ENCODE data around the gene SMIM35.

Gene SMIM35

GRCh38 chr11:118001494-118001971 lies 85.2 kb downstream of the SMIM35 start:
- ATAC-seq: no peak
- TF ChIP-seq ZNF70 (CRISPR knock-in tag; IDR thresholded peaks at IDR 0.05) (no peak), POU6F1 (CRISPR knock-in tag; IDR thresholded peaks at IDR 0.05; ENCODE audit: borderline replicate concordance, low read depth) (no peak), ZC3H10 (CRISPR knock-in tag; IDR thresholded peaks at IDR 0.05) (no peak), OSR1 (CRISPR knock-in tag; IDR thresholded peaks at IDR 0.05) (no peak)

DNA sequence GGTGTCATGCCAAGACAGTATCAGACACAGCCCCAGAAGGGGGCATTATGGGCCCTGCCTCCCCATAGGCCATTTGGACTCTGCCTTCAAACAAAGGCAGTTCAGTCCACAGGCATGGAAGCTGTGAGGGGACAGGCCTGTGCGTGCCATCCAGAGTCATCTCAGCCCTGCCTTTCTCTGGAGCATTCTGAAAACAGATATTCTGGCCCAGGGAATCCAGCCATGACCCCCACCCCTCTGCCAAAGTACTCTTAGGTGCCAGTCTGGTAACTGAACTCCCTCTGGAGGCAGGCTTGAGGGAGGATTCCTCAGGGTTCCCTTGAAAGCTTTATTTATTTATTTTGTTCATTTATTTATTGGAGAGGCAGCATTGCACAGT lies 85.9 kb downstream of the SMIM35 start:
- no peak for ATAC-seq
- TF ChIP-seq ZFP3 (CRISPR knock-in tag; IDR thresholded peaks at IDR 0.05) (no peak), BACH2 (CRISPR knock-in tag; IDR thresholded peaks at IDR 0.05; ENCODE audit: borderline replicate concordance) (no peak), TCF4 (CRISPR knock-in tag; IDR thresholded peaks at IDR 0.05; ENCODE audit: borderline replicate concordance) (no peak), OSR1 (CRISPR knock-in tag; IDR thresholded peaks at IDR 0.05) (no peak)

GRCh38 chr11:118000067-118000849 lies 86.5 kb downstream of the SMIM35 start:
- ATAC-seq: no peak
- no peak for TF ChIP-seq ISL1 (CRISPR knock-in tag; IDR thresholded peaks at IDR 0.05)
- no peak for TF ChIP-seq ZFP3 (CRISPR knock-in tag; IDR thresholded peaks at IDR 0.05)
- TF ChIP-seq SNAI2 (CRISPR knock-in tag; IDR thresholded peaks at IDR 0.05): no peak
- TF ChIP-seq TCF4 (CRISPR knock-in tag; IDR thresholded peaks at IDR 0.05; ENCODE audit: borderline replicate concordance): no peak
- TF ChIP-seq RARB (CRISPR knock-in tag; IDR thresholded peaks at IDR 0.05): no peak
- TF ChIP-seq OSR1 (CRISPR knock-in tag; IDR thresholded peaks at IDR 0.05): no peak
- no peak for TF ChIP-seq ZC3H10 (CRISPR knock-in tag; IDR thresholded peaks at IDR 0.05)
- TF ChIP-seq BACH2 (CRISPR knock-in tag; IDR thresholded peaks at IDR 0.05; ENCODE audit: borderline replicate concordance): no peak
- TF ChIP-seq, protein P1, sequence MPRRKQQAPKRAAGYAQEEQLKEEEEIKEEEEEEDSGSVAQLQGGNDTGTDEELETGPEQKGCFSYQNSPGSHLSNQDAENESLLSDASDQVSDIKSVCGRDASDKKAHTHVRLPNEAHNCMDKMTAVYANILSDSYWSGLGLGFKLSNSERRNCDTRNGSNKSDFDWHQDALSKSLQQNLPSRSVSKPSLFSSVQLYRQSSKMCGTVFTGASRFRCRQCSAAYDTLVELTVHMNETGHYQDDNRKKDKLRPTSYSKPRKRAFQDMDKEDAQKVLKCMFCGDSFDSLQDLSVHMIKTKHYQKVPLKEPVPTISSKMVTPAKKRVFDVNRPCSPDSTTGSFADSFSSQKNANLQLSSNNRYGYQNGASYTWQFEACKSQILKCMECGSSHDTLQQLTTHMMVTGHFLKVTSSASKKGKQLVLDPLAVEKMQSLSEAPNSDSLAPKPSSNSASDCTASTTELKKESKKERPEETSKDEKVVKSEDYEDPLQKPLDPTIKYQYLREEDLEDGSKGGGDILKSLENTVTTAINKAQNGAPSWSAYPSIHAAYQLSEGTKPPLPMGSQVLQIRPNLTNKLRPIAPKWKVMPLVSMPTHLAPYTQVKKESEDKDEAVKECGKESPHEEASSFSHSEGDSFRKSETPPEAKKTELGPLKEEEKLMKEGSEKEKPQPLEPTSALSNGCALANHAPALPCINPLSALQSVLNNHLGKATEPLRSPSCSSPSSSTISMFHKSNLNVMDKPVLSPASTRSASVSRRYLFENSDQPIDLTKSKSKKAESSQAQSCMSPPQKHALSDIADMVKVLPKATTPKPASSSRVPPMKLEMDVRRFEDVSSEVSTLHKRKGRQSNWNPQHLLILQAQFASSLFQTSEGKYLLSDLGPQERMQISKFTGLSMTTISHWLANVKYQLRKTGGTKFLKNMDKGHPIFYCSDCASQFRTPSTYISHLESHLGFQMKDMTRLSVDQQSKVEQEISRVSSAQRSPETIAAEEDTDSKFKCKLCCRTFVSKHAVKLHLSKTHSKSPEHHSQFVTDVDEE (CRISPR knock-in tag; IDR thresholded peaks at IDR 0.05): no peak
- no peak for TF ChIP-seq GLIS3 (CRISPR knock-in tag; IDR thresholded peaks at IDR 0.05)
- no peak for TF ChIP-seq PPARA (CRISPR knock-in tag; IDR thresholded peaks at IDR 0.05; ENCODE audit: borderline replicate concordance)
- no peak for TF ChIP-seq TOX (CRISPR knock-in tag; IDR thresholded peaks at IDR 0.05; ENCODE audit: borderline replicate concordance)
- TF ChIP-seq PATZ1 (CRISPR knock-in tag; IDR thresholded peaks at IDR 0.05; ENCODE audit: borderline replicate concordance): no peak
- TF ChIP-seq ZNF70 (CRISPR knock-in tag; IDR thresholded peaks at IDR 0.05): no peak
- TF ChIP-seq CSDC2 (CRISPR knock-in tag; IDR thresholded peaks at IDR 0.05): no peak
- TF ChIP-seq ESRRG (CRISPR knock-in tag; IDR thresholded peaks at IDR 0.05): no peak
- TF ChIP-seq POU6F1 (CRISPR knock-in tag; IDR thresholded peaks at IDR 0.05; ENCODE audit: borderline replicate concordance, low read depth): no peak
- TF ChIP-seq ZNF8 (CRISPR knock-in tag; IDR thresholded peaks at IDR 0.05): no peak

DNA sequence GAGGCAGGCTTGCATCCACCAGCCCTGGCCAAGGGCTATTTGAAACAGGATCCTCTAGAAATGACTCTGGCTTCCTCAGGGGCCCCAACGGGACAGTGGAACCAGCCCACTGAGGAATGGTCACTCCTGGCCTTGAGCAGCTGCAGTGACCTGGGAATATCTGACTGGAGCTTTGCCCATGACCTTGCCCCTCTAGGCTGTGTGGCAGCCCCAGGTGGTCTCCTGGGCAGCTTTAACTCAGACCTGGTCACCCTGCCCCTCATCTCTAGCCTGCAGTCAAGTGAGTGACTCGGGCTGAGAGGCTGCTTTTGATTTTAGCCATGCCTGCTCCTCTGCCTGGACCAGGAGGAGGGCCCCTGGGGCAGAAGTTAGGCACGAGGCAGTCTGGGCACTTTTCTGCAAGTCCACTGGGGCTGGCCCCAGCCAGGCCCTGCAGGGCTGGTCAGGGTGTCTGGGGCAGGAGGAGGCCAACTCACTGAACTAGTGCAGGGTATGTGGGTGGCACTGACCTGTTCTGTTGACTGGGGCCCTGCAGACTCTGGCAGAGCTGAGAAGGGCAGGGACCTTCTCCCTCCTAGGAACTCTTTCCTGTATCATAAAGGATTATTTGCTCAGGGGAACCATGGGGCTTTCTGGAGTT lies 87.3 kb downstream of the SMIM35 start:
- no peak for TF ChIP-seq ZNF565 (CRISPR knock-in tag; conservative IDR thresholded peaks at IDR 0.05; ENCODE audit: low read depth)
- no peak for TF ChIP-seq OSR1 (CRISPR knock-in tag; IDR thresholded peaks at IDR 0.05)
- TF ChIP-seq ESRRG (CRISPR knock-in tag; IDR thresholded peaks at IDR 0.05): no peak
- TF ChIP-seq, protein P2, sequence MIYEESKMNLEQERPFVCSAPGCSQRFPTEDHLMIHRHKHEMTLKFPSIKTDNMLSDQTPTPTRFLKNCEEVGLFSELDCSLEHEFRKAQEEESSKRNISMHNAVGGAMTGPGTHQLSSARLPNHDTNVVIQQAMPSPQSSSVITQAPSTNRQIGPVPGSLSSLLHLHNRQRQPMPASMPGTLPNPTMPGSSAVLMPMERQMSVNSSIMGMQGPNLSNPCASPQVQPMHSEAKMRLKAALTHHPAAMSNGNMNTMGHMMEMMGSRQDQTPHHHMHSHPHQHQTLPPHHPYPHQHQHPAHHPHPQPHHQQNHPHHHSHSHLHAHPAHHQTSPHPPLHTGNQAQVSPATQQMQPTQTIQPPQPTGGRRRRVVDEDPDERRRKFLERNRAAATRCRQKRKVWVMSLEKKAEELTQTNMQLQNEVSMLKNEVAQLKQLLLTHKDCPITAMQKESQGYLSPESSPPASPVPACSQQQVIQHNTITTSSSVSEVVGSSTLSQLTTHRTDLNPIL (CRISPR knock-in tag; IDR thresholded peaks at IDR 0.05; ENCODE audit: low read depth): no peak
- TF ChIP-seq ZFP3 (CRISPR knock-in tag; IDR thresholded peaks at IDR 0.05): no peak
- ATAC-seq: no peak

Measured in SK-N-SH treated with all-trans-retinoic acid at 6 μM for 48 hours (cell line).